ENCODE data around the gene RYR1. TPM values are rescaled to one million over a fixed set of nuclear protein-coding genes. Genes with fewer than 3 reads are reported as not detected.

The RYR1 gene
- total and polyA plus RNA-seq, 2 of the 13 experiments (the other 11 are each of a cell fraction or from before 2014, with no cell fraction given), result 0.03 TPM; not detected in 1

GRCh38 chr19:38473201-38473600, 39.7 kb downstream of the RYR1 start:
- intact Hi-C loops (cut with micrococcal nuclease; ENCODE audit: unreplicated experiment) (no loop called here), in situ Hi-C loops (cut with HindIII; ENCODE audit: extremely low pct_ligation_motif_present, low pct_unique_long_range_greater_than_20kb) (no loop called here)
- Histone ChIP-seq H3K79me2 (ENCODE audit: insufficient read depth, low read length) (no peaks in the 10 kb centered on the region), H3K9me3 (ENCODE audit: low read length) (no peaks in the 10 kb centered on the region), H3K4me1 (ENCODE audit: insufficient read depth, low read length) (no peaks in the 10 kb centered on the region), H2AFZ (ENCODE audit: low read length) (no peak overlapping the region), H3K27ac (ENCODE audit: extremely low read length, insufficient read depth, low read length) (no peak overlapping the region), H3K27me3 (ENCODE audit: control insufficient read depth in 1 of 2, insufficient read depth in 2 of 2, low read length in 2 of 2) (peaks cover 0 to 15% of the 10 kb centered on the region in 2 experiments; a peak in 3 of 5 replicates), H3K4me2 (ENCODE audit: low read depth, low read length) (no peak overlapping the region), H3K4me3 (replicated peaks in 1 of 3; ENCODE audit: insufficient read depth in 1 of 3, low read depth in 2 of 3, low read length in 3 of 3) (no peak overlapping the region), H4K20me1 (ENCODE audit: insufficient read depth, low read length) (no peaks in the 10 kb centered on the region), H3K9ac (ENCODE audit: insufficient read depth, low read depth, low read length) (no peak overlapping the region), H3K36me3 (replicated peaks in 1 of 2; ENCODE audit: control insufficient read depth in 1 of 2, insufficient read depth in 2 of 2, low read length in 2 of 2) (no peaks in the 10 kb centered on the region)
- no peak for ATAC-seq
- FAIRE-seq, result no peak
- TF ChIP-seq DRAP1 (CRISPR knock-in tag; IDR thresholded peaks at IDR 0.05), result no peak
- no peak for TF ChIP-seq DR1 (CRISPR knock-in tag; IDR thresholded peaks at IDR 0.05)
- no peak for TF ChIP-seq USF2 (IDR thresholded peaks at IDR 0.05; ENCODE audit: low read depth, low read length)
- TF ChIP-seq USF2 (CRISPR knock-in tag; IDR thresholded peaks at IDR 0.05; ENCODE audit: borderline replicate concordance), result no peak
- no peak for TF ChIP-seq KDM1A (CRISPR knock-in tag; IDR thresholded peaks at IDR 0.05)
- TF ChIP-seq ZNF224 (CRISPR knock-in tag; IDR thresholded peaks at IDR 0.05), result no peak
- no TSS peak for BruUV-seq (replicated peaks)
- ChIA-PET CTCF (ENCODE audit: low intra/inter-chr PET ratio, low total read pairs) (no interaction called here), POLR2A (no interaction called here)
- no peak for DNase-seq (ENCODE audit: low spot score)
- 47% methylated on average over 5 of the region's 21 CpGs for WGBS (ENCODE audit: low lambda C conversion rate)

DNA sequence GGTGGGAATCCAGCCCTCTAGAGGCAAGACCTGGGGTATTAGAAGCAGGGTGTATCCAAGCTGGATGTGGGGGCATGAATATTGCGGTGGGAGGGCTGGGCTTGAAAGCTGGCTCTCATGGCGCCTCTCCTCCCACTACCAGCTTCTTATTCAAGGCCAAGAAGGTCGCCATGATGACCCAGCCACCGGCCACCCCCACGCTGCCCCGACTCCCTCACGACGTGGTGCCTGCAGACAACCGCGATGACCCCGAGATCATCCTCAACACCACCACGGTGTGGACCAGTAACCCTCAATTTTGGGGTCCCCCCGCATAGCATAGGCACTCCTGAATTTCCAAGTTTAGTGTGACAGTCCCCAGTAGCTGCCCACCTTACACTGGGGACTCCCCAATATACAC, 41.7 kb downstream of the RYR1 start:
- H3K9ac ChIP-seq (ENCODE audit: insufficient read depth, low read depth, low read length), result no peak overlapping the region
- H3K36me3 ChIP-seq (replicated peaks in 1 of 2; ENCODE audit: control insufficient read depth in 1 of 2, insufficient read depth in 2 of 2, low read length in 2 of 2), result no peaks in the 10 kb centered on the region
- no peak overlapping the region for H3K4me3 ChIP-seq (replicated peaks in 1 of 3; ENCODE audit: insufficient read depth in 1 of 3, low read depth in 2 of 3, low read length in 3 of 3)
- WGBS (ENCODE audit: low lambda C conversion rate), result 50% methylated on average over 9 of the region's 13 CpGs
- H3K27ac ChIP-seq (ENCODE audit: extremely low read length, insufficient read depth, low read length), result no peak overlapping the region
- POLR2A ChIA-PET, result no interaction called here
- in situ Hi-C loops (cut with HindIII; ENCODE audit: extremely low pct_ligation_motif_present, low pct_unique_long_range_greater_than_20kb), result no loop called here
- FAIRE-seq (no peak), ATAC-seq (no peak), DNase-seq (ENCODE audit: low spot score) (no peak)
- CTCF ChIA-PET (ENCODE audit: low intra/inter-chr PET ratio, low total read pairs), result no interaction called here
- no peaks in the 10 kb centered on the region for H4K20me1 ChIP-seq (ENCODE audit: insufficient read depth, low read length)
- H3K27me3 ChIP-seq (ENCODE audit: control insufficient read depth in 1 of 2, insufficient read depth in 2 of 2, low read length in 2 of 2), result peaks cover 0 to 15% of the 10 kb centered on the region in 2 experiments; a peak in 3 of 5 replicates
- H3K9me3 ChIP-seq (ENCODE audit: low read length), result no peaks in the 10 kb centered on the region
- BruUV-seq (replicated peaks), result no TSS peak
- H2AFZ ChIP-seq (ENCODE audit: low read length), result no peak overlapping the region
- intact Hi-C loops (cut with micrococcal nuclease; ENCODE audit: unreplicated experiment), result no loop called here
- H3K79me2 ChIP-seq (ENCODE audit: insufficient read depth, low read length), result no peaks in the 10 kb centered on the region
- no peak overlapping the region for H3K4me2 ChIP-seq (ENCODE audit: low read depth, low read length)
- no peaks in the 10 kb centered on the region for H3K4me1 ChIP-seq (ENCODE audit: insufficient read depth, low read length)
- TF ChIP-seq ATAD3A (CRISPR knock-in tag; IDR thresholded peaks at IDR 0.05) (no peak), SRSF4 (IDR thresholded peaks at IDR 0.05; ENCODE audit: low read depth, low read length, poor library complexity, severe bottlenecking) (no peak), HNRNPK (IDR thresholded peaks at IDR 0.05; ENCODE audit: low read depth, low read length, poor library complexity, severe bottlenecking) (no peak), E2F2 (CRISPR knock-in tag; IDR thresholded peaks at IDR 0.05; ENCODE audit: borderline replicate concordance) (no peak), RELA (CRISPR knock-in tag; IDR thresholded peaks at IDR 0.05) (no peak), MAF1 (CRISPR knock-in tag; IDR thresholded peaks at IDR 0.05; ENCODE audit: borderline replicate concordance) (no peak), ZNF510 (CRISPR knock-in tag; IDR thresholded peaks at IDR 0.05; ENCODE audit: low read depth) (no peak), ZNF432 (CRISPR knock-in tag; IDR thresholded peaks at IDR 0.05; ENCODE audit: borderline replicate concordance) (no peak)
- TF ChIP-seq, protein P1, sequence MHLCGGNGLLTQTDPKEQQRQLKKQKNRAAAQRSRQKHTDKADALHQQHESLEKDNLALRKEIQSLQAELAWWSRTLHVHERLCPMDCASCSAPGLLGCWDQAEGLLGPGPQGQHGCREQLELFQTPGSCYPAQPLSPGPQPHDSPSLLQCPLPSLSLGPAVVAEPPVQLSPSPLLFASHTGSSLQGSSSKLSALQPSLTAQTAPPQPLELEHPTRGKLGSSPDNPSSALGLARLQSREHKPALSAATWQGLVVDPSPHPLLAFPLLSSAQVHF (CRISPR knock-in tag; IDR thresholded peaks at IDR 0.05), result no peak
